ENCODE data around the gene AK2.

DNA sequence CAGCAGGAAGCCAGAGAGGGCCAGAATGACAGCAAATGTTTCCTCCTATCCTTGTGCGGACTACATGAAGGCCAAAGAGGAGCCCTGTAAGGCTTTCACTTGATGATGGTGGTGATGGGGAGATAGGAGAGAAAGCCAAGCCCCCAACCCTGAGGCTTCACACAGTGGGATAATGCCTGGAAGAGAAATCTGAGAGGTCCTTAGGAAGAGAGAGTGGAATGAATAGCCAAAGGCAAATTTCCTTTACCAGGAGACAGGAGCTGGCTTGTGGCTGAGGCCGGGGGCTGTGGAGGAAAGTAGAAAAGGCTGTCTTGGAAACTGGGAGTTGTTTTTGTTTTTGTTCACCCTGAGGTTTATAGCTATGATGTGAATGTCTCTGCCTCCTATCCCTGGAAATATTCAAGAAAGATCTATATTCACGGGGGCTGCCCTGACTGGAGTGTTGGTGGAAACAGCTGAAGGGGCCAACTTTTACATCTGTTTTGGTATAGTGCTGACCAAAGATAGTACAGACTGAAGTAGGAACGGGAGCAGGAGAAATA, 59.1 kb downstream of the AK2 start:
- no peak for TF ChIP-seq ZNF549 (tag by site-specific recombination; IDR thresholded peaks at IDR 0.05)
- TF ChIP-seq, protein P1, sequence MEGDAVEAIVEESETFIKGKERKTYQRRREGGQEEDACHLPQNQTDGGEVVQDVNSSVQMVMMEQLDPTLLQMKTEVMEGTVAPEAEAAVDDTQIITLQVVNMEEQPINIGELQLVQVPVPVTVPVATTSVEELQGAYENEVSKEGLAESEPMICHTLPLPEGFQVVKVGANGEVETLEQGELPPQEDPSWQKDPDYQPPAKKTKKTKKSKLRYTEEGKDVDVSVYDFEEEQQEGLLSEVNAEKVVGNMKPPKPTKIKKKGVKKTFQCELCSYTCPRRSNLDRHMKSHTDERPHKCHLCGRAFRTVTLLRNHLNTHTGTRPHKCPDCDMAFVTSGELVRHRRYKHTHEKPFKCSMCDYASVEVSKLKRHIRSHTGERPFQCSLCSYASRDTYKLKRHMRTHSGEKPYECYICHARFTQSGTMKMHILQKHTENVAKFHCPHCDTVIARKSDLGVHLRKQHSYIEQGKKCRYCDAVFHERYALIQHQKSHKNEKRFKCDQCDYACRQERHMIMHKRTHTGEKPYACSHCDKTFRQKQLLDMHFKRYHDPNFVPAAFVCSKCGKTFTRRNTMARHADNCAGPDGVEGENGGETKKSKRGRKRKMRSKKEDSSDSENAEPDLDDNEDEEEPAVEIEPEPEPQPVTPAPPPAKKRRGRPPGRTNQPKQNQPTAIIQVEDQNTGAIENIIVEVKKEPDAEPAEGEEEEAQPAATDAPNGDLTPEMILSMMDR (tag by site-specific recombination; IDR thresholded peaks at IDR 0.05): no peak
- TF ChIP-seq TCF7L2 (IDR thresholded peaks at IDR 0.05; ENCODE audit: borderline replicate concordance, low read depth, low read length): no peak
- TF ChIP-seq ZIC2 (tag by site-specific recombination; IDR thresholded peaks at IDR 0.05): no peak
- TF ChIP-seq, protein P2, sequence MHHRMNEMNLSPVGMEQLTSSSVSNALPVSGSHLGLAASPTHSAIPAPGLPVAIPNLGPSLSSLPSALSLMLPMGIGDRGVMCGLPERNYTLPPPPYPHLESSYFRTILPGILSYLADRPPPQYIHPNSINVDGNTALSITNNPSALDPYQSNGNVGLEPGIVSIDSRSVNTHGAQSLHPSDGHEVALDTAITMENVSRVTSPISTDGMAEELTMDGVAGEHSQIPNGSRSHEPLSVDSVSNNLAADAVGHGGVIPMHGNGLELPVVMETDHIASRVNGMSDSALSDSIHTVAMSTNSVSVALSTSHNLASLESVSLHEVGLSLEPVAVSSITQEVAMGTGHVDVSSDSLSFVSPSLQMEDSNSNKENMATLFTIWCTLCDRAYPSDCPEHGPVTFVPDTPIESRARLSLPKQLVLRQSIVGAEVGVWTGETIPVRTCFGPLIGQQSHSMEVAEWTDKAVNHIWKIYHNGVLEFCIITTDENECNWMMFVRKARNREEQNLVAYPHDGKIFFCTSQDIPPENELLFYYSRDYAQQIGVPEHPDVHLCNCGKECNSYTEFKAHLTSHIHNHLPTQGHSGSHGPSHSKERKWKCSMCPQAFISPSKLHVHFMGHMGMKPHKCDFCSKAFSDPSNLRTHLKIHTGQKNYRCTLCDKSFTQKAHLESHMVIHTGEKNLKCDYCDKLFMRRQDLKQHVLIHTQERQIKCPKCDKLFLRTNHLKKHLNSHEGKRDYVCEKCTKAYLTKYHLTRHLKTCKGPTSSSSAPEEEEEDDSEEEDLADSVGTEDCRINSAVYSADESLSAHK (tag by site-specific recombination; IDR thresholded peaks at IDR 0.05): no peak
- TF ChIP-seq, protein P3, sequence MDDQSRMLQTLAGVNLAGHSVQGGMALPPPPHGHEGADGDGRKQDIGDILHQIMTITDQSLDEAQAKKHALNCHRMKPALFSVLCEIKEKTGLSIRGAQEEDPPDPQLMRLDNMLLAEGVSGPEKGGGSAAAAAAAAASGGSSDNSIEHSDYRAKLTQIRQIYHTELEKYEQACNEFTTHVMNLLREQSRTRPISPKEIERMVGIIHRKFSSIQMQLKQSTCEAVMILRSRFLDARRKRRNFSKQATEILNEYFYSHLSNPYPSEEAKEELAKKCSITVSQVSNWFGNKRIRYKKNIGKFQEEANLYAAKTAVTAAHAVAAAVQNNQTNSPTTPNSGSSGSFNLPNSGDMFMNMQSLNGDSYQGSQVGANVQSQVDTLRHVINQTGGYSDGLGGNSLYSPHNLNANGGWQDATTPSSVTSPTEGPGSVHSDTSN (CRISPR knock-in tag; IDR thresholded peaks at IDR 0.05): no peak
- TF ChIP-seq ZFP37 (tag by site-specific recombination; IDR thresholded peaks at IDR 0.05): no peak
- TF ChIP-seq ZNF558 (tag by site-specific recombination; IDR thresholded peaks at IDR 0.05): no peak
- TF ChIP-seq, protein P4, sequence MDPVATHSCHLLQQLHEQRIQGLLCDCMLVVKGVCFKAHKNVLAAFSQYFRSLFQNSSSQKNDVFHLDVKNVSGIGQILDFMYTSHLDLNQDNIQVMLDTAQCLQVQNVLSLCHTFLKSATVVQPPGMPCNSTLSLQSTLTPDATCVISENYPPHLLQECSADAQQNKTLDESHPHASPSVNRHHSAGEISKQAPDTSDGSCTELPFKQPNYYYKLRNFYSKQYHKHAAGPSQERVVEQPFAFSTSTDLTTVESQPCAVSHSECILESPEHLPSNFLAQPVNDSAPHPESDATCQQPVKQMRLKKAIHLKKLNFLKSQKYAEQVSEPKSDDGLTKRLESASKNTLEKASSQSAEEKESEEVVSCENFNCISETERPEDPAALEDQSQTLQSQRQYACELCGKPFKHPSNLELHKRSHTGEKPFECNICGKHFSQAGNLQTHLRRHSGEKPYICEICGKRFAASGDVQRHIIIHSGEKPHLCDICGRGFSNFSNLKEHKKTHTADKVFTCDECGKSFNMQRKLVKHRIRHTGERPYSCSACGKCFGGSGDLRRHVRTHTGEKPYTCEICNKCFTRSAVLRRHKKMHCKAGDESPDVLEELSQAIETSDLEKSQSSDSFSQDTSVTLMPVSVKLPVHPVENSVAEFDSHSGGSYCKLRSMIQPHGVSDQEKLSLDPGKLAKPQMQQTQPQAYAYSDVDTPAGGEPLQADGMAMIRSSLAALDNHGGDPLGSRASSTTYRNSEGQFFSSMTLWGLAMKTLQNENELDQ (tag by site-specific recombination; IDR thresholded peaks at IDR 0.05; ENCODE audit: low read depth): no peak
- TF ChIP-seq ZNF677 (tag by site-specific recombination; IDR thresholded peaks at IDR 0.05): no peak
- TF ChIP-seq, protein P5, sequence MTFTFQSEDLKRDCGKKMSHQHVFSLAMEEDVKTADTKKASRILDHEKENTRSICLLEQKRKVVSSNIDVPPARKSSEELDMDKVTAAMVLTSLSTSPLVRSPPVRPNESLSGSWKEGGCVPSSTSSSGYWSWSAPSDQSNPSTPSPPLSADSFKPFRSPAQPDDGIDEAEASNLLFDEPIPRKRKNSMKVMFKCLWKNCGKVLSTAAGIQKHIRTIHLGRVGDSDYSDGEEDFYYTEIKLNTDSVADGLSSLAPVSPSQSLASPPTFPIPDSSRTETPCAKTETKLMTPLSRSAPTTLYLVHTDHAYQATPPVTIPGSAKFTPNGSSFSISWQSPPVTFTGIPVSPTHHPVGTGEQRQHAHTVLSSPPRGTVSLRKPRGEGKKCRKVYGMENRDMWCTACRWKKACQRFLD (tag by site-specific recombination; IDR thresholded peaks at IDR 0.05): no peak
- no peak for TF ChIP-seq ZNF10 (tag by site-specific recombination; IDR thresholded peaks at IDR 0.05)

Data from HEK293 (cell line).